ENCODE data around the gene ARRB1.
"Not testable (repeated sequence)": the region's sequence is repeated elsewhere in the genome, so short reads cannot be mapped to it uniquely, and the experiment has no call there.

ARRB1 gene

DNA sequence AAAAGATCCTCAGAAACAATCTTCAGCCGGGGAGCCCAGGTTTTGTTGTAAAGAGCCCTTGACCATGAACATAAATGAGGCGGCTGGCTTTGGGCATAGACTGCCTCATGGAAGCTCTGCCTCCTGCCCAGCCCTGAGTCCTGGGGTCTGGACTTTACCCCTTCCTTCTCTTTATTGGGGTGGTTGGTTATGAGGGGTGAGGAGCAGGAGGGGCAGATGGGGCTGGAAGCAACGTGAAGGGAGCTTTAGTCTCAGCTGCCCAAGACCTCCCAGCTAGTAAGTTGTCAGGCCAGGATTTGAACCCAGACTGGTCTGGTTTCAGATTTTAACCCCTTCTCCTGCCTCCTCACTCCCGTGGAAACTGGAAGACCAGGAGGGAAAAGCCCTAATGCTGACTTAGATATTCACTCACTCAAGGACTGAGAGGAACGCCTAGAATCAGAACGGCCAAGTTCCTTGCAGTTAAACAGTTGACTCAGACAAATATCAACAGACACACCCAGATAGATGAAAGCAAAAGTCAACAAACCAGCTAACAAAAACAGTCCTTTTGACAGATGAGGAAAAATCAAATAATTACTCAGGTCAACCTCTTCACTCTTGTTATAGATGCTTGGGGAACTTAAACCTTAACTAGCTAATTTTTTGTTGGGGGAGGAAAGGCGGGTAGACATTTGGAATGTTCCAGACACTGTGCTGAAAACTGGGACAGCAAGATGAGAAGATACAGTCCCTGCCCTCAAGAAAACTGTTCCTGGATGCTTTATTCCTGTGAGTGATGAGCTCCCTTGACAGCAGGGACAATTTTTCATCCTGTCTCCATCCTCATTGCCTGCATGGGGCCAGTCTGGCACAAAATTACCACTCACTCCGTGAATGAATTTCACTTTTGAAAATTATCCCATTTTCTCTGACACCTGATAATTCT lies 20.8 kb upstream of the ARRB1 start:
- DNase-seq (ENCODE audit: low spot score), result no peak

DNA sequence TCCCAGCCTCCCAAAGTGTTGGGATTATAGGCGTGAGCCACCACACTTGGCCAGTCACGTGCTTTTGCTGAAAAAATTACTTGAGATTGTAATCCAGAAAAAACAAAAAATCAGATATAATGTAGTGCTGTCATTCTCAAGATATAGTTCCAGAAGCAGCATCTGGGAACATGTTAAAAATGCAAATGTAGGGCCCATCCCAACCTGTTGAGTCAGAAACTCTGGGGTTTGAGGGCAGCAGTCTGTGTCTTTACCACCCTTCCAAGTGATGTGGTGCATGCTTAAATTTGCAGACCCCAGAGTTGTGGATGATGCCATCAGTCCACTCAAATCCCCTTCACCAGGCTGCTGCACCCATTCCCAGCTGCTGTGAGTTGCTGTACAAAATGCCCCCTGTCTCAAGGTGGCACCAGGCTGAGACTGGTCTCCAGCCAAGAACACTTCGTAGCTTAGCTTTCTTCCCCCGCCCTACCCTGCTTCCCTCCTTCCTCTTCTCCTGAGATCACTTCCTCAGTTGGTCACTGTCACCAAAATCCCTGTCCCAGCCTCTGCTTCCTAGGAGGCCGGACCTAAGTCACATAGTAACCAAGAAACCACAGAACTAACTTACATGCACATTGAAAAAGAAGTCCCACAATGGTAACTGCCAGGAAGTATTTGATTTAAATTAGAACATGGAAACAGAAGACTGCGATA lies 18.2 kb upstream of the ARRB1 start:
- no peak for DNase-seq (ENCODE audit: low spot score)

DNA sequence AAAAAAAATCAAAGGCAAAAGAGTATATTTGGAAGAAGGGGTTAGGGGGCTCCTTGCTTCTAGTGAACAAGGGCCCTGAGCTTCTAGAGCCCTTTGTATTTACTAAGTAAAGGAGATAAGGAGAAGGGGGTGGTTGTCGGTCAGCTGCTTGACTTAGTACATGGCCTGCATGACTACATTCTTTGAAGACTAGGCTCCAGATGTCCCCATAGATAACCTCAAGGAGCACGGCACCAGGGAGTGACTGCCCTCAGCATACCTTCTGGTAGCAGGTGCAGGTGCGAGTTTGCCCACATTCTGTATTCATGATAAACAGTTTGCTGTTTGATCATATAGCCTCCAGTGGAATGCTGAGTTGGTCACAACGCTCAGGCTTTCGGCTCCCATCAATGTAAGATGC lies 15.4 kb upstream of the ARRB1 start:
- not testable (repeated sequence) for DNase-seq (ENCODE audit: low spot score)

DNA sequence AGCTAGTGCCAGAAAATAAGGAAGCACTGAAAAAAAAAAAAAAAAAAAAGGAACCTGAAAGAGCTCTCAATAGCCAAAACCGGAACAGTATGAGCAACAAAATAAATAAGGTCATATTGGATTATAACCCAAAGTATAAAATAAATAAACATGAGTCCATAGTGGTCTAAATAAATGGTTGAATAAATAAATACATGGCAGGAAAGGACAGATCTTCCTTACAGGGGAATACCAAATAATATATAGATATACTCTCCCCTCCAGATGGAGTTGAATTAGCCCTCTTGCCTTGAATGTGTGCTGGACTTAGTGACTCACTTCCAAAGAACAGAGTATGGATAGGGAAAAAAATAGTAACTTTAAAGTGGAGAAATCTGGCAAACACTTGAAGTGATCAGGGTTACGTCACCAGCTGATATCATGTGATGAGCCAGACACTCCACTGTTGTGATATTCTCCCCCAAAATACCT lies 14.3 kb upstream of the ARRB1 start:
- no peak for DNase-seq (ENCODE audit: low spot score)

DNA sequence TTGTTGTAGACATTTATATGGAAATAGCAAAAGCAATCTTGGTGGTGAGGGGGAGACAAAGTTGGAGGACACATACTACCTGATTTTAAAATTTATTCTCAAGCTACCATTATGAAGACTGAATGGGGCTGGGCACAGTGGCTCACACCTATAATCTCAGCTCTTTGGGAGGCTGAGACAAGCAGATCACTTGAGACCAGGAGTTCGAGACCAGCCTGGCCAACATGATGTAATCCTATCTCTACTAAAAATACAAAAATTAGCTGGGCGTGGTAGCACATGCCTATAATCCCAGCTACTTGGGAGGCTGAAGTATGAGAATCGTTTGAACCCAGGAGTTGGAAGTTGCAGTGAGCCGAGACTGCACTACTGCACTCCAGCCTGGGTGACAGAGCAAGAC lies 10.8 kb upstream of the ARRB1 start:
- DNase-seq (ENCODE audit: low spot score), result not testable (repeated sequence)

DNA sequence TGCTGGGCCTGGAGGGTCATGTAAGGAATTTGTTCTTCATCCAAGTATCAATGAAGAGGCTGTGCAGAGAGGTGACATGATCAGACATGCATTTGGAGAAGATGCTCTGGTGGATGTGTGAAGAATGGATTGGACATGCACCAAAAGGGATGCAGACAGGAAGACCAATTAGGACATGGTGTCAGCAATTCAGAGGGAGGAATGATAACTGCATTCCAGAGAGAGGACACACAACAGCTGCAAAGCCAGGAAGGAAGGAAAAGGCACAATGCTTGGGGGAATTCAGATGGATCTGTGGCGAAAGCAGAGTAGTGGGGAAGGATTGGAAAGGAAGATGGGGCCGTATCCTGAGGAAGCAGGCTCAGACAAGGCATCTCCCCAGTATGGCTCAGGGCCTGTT lies 5.2 kb upstream of the ARRB1 start:
- DNase-seq (ENCODE audit: low spot score), result no peak

DNA sequence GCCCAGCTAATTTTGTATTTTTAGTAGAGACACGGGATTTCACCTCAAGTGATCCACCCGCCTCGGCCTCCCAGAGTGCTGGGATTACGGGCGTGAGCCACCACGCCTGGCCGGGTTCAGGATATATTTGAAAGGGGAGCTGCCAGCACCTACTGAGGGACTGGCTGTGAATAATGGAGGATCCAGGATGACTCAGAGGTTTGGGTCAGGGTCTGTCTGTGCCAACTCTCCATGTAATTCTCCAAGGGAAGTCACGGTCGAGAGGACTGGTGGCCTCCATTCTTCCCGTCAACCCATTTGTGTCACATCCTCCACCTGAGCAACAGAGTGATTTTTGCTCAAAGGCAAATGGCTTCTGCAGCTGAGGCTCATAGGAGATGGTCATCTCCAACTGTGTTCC lies 3.6 kb upstream of the ARRB1 start:
- no peak for DNase-seq (ENCODE audit: low spot score)

DNA sequence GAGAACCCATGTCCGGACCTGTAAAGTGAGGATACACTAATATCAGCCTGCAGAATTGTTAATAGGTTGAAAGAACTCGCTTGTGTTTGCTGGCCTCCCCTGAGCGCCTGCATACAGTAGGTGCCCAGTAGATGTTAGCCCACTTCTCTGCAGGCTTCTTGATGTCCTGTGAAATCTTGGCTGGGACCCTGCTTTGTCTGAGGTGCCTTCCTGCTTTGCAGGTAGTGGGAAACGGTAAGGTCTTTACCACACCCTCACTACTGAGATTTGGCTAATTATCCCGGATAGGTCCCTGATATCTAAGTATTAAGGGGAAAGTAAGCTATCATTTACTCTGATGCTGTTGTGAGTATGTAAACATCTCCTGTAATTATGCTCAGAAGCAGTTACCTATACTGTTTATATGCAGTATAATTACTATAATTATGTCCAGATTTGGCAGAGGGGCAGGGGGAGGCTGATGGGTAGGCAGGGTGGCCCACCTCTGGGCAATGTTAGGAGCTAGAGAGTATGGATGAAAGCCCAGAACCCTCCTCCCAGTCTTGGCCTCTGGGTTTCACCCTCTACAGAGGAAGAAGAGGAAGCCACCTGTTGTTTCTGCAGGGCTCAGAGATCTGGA lies 1.2 kb upstream of the ARRB1 start:
- no peak for DNase-seq (ENCODE audit: low spot score)

DNA sequence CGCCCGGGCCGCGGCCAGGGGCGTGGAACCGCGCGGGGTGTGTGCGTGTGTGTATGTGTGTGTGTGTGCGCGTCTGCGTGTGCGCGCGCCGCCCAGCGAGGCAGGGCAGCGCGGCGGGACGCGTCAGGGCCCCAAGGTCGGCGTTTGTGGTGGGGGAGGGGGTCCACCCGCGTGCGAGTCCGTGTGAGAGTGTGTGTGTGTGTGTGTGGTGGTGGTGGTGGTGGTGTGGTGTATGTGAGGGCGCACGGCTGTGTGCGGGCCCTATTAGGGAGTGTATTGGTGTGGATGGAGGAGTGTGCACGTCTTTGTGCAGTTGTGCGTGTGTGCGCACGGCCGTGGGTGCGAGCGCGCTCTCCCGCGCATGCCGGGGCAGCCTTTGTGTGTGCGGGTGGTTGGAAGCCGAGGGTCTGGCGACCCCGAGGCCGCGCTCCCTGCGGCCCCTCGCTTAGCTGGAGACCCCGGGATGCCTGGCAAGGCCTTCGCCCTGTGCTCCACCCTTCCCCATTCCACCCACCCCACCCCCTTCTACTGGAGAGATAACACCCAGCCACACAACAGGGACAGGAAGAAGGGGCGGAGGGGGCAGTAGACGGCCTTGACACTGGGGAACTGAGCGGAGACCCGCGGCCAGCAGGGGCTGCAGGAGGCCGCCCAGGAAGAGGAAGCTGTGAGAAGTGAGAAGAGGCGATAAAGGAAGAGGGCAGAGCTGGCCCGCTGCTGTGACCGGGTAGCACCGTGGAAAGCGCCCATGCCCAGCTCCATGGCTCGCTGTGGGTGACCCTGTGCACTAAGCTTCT lies 528 bp upstream of the ARRB1 start:
- no peak for DNase-seq (ENCODE audit: low spot score)

DNA sequence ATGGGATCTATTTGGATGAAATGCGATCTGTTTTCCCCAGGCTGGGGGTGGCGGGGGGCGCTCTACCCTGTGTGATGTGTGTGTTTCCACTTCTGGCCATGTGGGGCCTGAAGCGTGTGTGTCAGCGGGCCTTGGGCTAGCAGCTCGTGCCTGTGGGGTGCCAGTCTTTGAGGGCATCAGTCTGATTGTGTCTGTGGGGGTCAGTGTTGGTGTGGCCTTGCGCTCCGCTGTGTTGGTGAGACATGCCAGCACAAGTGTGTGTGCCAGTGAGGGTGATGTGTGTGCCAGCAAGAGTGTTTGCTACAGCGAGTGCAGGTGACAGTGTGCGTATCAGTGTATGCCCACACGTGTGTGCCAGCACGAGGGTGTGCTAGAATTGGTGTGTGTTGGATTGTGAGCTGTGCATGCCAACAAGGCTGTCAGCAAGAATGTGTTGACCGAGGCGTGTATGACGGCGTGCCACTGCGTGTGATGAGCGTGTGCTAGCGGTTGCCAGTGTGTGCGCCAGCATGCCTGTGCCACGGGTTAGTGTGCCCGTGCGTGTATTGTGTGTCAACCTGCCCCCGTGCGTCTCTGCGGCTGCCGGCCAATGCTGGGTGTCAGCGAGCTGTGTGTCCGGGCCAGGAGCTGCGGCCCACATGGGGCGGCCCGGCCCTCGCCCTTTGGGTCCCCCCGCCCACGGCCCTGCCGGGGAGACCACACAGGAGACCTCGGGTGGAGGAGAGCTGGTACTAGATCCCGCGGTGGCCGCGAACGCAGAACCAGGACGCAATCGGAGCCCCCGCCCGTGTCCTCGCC lies 519 bp downstream of the ARRB1 start:
- DNase-seq (ENCODE audit: low spot score), result no peak

DNA sequence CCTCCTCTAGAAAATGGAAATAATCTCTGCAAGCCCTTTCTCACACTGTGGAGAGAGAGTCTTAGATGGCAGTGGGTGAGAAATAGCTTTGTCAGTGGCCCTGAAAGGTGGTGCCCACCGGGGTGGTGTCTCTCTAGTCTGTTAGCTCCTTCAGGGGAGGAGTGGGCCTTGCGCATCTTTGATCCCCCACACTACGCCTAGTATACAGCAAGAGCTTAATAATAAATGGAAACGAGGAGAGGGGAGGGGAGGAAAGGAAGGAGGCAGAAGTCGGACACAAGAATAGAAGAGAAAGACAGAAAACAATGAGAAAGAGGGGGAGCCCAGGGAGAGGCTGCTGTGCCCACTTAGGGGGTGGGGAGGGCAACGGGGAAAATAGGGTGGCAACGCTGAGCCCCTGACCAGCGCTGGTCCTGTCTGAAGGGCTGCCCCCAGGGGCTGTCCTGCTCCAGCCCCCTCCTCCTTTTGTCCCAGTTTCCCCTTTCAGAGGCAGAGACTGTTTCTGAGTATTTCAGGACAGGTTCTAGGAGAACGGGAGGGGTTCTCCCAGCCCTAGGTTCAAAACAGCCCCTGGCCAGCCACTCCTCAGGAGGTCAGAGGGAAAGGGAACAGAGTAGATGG lies 1.2 kb downstream of the ARRB1 start:
- no peak for DNase-seq (ENCODE audit: low spot score)

DNA sequence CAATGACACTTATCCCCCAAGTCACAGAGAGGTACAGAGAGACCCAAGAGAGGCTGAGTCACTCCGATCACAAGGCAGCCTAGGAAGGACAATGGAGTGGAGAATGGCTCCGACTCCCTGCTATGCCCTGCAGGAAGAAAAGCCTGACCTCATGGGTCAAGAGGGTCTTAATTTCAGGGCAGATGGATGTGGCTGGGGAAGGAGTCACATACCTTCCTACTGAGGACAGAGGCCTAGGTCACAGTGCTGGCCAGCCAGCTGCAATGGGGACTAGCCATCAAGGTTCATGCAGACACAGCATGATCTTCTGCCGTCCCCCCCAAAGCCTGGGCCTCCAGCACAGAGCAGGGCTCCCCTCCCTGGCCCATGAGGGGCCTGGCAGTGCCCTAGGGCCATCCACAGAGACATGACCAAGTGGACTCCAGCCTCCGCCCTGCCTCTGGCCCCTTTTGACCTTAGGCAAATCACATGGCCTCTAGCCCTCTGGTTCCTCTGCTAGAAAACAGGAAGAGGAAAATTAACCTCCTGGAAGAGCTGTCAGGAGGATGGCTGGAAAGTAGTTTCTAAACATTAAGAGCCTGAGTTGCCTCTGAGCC lies 1.8 kb downstream of the ARRB1 start:
- DNase-seq (ENCODE audit: low spot score), result no peak

DNA sequence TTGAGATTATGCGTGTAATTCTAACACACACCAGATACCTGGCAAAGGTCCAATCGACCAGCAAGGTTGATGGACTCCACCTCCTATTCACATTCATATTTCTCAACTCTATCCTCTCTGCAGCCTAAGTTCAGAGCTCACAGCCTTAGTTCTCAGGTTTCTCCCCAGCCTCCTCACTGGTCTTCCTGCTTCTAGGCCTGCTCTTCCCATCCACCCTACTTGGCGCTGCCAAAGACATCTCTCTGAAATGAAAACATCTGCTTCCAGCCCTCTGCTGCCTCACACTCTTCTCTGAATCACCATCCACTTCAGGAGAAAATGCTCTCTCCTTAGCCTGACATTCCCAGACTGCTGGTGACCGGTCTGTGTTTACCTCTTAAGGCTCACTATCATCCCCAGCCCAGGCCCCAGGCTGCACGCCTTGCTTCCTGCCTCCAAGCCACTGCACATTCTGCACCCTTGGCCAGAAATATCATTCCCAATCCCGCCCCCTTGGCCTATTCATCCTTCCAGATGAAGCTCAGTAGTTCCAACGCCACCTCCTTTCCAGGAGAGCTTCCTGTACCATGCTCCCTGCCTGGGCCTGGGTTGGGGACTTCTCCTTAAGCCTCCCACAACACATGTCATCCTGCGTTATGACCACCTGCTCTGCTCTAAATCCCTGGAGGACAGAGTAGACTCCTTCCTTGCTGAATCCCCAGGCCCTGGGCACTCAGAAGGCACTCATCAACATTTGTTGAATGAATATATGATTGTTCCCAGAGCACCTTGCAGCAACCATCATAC lies 3.5 kb downstream of the ARRB1 start:
- DNase-seq (ENCODE audit: low spot score), result no peak

DNA sequence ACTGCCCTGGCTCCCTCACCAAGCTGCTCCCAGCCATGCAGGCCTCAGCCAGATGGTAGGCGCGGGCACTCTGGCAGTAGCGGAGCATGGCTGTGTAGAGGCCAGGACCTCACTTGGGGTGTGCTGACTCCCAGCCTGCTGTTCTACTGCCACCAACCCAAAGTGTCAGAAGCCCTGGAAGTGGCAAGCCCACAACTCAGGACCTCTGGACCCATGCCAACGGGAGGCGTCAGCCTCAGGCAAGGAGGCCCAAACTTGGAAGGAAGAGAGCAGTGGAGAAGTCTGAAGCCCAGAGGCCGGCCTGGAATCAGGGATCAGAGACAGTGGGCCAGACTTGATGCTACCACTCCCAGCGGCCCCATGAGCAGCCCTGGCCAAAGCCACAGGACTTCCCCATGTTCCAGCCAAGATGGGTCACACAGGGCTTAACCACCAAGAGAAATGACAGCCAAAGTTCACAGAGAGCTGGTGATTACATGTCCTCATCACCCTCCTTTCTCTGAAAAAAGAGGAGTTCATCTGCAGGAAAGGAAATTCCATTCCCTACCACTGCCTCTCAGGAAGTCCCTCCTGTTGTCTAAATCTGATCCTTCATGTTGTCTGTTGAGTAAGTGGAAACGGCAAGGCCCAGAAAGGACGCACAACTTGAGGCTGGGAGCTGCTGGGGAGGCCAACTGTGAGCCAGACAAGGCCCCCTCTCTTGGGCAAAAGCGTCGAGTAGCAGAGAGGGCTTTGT lies 4.4 kb downstream of the ARRB1 start:
- DNase-seq (ENCODE audit: low spot score), result no peak

DNA sequence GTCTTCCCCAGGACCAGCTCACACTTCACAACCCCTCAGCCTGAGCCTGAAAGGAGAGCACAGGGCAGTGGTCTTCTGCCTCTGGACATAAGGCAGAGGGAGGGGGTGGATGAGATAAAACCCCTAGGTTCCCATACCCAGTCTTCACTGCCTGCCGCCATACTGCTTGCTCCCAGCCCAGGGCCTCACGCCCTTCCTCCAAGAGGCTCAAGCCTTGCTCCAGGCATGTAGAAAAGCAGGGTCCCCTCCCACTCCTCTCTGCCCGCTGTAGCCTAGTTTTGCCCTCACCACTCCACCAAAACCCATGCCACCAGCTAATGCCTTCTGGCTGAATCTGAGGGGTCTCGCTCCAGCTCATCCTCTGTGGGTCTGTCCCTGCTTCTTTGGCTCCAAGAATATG lies 5.2 kb downstream of the ARRB1 start:
- DNase-seq (ENCODE audit: low spot score), result no peak

DNA sequence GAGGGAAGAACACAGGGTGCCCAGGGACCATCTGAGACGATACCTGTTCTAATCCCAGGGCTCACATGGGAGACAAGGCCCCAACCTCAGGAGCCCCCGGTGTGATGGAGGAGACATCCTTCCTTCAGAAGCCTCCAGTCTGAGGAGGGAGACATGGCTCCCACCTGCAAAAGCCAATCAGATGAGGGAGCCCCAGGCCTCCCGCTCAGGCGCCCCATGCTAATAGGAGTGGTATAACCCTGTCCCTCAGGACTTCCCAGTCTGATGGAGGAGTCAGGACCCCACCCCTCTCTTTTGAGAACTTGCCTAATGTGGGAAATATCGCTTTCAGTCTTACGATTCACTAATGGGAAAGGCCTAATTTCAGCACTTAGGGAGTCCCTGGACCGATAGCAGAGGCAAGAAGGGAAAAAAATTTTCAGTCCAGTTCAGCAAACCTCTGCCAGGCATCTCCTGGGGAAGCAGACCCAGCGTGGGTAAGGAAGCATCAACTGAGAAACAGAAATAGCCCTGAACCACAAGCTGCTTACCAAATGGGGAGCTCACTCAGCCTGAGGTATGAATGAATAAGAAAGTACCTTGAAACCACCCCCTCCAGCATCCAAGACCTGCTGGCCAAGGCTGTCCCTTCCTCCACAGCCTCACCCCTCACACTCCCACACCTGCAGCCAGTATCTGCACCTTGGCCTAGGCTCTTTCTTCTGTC lies 5.9 kb downstream of the ARRB1 start:
- no peak for DNase-seq (ENCODE audit: low spot score)

DNA sequence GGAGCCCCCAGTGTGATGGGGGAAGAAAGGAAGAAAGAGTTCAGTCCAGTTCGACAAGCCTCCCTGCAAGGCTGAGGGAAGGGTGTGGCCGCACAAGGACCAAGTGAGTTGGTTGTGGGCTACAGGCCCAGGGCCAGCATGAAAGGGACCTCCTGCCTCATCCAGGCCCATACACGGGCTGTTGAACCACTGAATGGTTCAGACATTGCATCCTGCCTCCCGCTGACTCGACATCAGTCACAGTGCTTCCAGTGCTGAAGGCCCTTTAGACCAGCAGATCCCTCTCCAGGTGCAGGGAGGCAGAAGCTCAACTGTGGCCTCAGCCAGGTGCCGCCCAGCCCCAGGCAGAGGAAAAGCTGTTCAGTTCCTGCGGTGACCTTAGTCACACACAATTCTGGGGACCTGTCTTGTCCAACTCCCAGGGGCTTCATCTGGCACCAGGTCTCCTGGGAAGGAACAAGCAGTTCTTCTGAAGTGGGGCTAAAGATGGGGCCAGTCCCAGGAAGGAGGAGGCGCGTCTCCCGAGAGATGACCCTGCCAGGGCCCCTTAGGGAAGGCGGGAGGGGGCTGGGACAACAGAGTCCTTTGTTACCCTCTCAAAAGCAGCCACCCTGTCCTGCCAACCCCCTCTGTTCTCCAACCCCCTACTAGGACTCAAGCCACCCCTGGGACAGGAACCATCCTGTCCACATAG lies 6.6 kb downstream of the ARRB1 start:
- DNase-seq (ENCODE audit: low spot score), result no peak

DNA sequence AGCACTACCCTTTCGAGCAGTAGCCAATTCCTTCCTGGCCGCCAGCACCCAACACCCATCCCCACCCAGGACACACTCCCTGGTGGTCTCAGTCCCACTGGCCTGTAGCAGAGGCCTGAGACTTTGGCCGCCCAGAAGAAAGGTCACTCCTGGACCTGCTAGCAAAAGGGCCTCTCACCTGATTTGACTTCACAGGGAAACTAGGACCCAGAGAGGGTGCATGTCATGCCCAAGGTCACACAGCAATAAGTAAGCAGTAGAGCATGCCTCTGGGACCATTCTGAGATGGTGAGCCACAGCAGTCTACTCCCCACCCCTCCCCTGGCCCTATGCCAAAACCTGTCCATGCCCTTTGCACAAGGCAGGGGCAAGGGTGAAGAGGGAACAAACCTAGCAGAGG lies 7.3 kb downstream of the ARRB1 start:
- no peak for DNase-seq (ENCODE audit: low spot score)
